Esophagus squamous epithelium (tissue), 4 donors: Measurements from ENCODE around the gene CYP4F3.

ENCODE experiments used
- CTCF ChIP-seq, 6 experiments: fragments of 450-650 bp in 4 of 6; fragments of 200-600 bp in 2 of 6; sonication (generic) in 2 of 6; IDR thresholded peaks; one replicate each; pipeline ENCODE4 v1.5.1; 2016 to 2019; ENCODE audit warnings: antibody characterized with exemption in 6 of 6, mild to moderate bottlenecking in 4 of 6, moderate library complexity in 4 of 6
- POLR2A ChIP-seq, 4 donors: fragments of 450-650 bp; IDR thresholded peaks; one replicate each; pipeline ENCODE4 v1.6.1; 2017; ENCODE audit warnings: antibody characterized with exemption in 4 of 4, mild to moderate bottlenecking in 4 of 4, moderate library complexity in 3 of 4

- TF ChIP-seq CTCF (IDR thresholded peaks at IDR 0.05) (no peak), POLR2A (IDR thresholded peaks at IDR 0.05) (no peak)
Measured at GRCh38 chr19:15643387-15643786, 2.7 kb downstream of the CYP4F3 start.
